K562 (cell line): ENCODE measurements around the gene ZNF672. TPM values are rescaled to one million over a fixed set of nuclear protein-coding genes. Genes with fewer than 3 reads are reported as not detected.
A peak's percentile ranks its signal among the peaks of the same experiment; 100 is the strongest.

Source experiments
- C11orf30 ChIP-seq: fragments of 450-650 bp; IDR thresholded peaks from 2 replicates; pipeline ENCODE4 v1.6.1; 2016; ENCODE audit warnings: low read depth, mild to moderate bottlenecking
- CBX1 ChIP-seq: sonication (generic); IDR thresholded peaks from 2 replicates; pipeline ENCODE4 v1.6.1; 2016; ENCODE audit warnings: antibody characterized with exemption, low read depth, mild to moderate bottlenecking
- CHCHD3 ChIP-seq: fragments of 250-450 bp; sonication (Bioruptor Pico); IDR thresholded peaks from 2 replicates; pipeline ENCODE4 v2.1.2; 2022; ENCODE audit warnings: mild to moderate bottlenecking
- CREM ChIP-seq: IDR thresholded peaks from 2 replicates; pipeline ENCODE4 v1.6.1; 2014; ENCODE audit warnings: antibody characterized with exemption, low read depth
- CXXC5 ChIP-seq: fragments of 250-450 bp; sonication (Bioruptor Pico); IDR thresholded peaks from 2 replicates; pipeline ENCODE4 v1.8.0; 2022; ENCODE audit warnings: inconsistent platforms, mild to moderate bottlenecking, moderate library complexity
- ELF4 ChIP-seq: fragments of 450-650 bp; formaldehyde crosslinking; IDR thresholded peaks from 2 replicates; pipeline ENCODE4 v1.4.0; 2022; ENCODE audit warnings: missing genetic modification characterization
- FOXA3 ChIP-seq, 2 experiments: fragments of 450-650 bp in 1 of 2; sonication (generic) in 1 of 2; formaldehyde crosslinking; IDR thresholded peaks in 1 of 2; conservative IDR thresholded peaks in 1 of 2; 2 replicates each; pipeline versions ENCODE4 v1.4.0 to v1.8.0; 2020 to 2022; ENCODE audit warnings: mild to moderate bottlenecking in 2 of 2, missing genetic modification reagents in 1 of 2
- HDAC1 ChIP-seq, 2 experiments: fragments of 450-650 bp; IDR thresholded peaks; 2 replicates each; pipeline ENCODE4 v1.6.1; 2016 to 2017; ENCODE audit warnings: inconsistent platforms in 1 of 2, mild to moderate bottlenecking in 1 of 2, moderate library complexity in 1 of 2
- HMG20B ChIP-seq: fragments of 250-450 bp; sonication (Bioruptor Pico); IDR thresholded peaks from 2 replicates; pipeline ENCODE4 v1.5.0; 2021; ENCODE audit warnings: mild to moderate bottlenecking
- POLR2A ChIP-seq: fragments of 450-650 bp; conservative IDR thresholded peaks from 2 replicates; pipeline ENCODE4 v1.6.1; 2016
- POLR2AphosphoS5 ChIP-seq: IDR thresholded peaks from 2 replicates; pipeline ENCODE4 v1.6.1; 2011; ENCODE audit warnings: mild to moderate bottlenecking, low read depth, low read length, moderate library complexity; ENCODE audit not compliant: control insufficient read depth, insufficient read depth
- RNF2 ChIP-seq: sonication (generic); IDR thresholded peaks from 2 replicates; pipeline ENCODE4 v1.6.1; 2016
- SMAD3 ChIP-seq: fragments of 450-650 bp; formaldehyde crosslinking; conservative IDR thresholded peaks from 2 replicates; pipeline ENCODE4 v1.4.0; 2020; ENCODE audit warnings: mild to moderate bottlenecking
- SMAD4 ChIP-seq: fragments of 250-450 bp; sonication (Bioruptor Pico); conservative IDR thresholded peaks from 2 replicates; pipeline ENCODE4 v1.8.0; 2021; ENCODE audit warnings: inconsistent platforms, mild to moderate bottlenecking, moderate library complexity
- TAF1 ChIP-seq: IDR thresholded peaks from 2 replicates; pipeline ENCODE4 v1.6.1; 2011; ENCODE audit warnings: mild to moderate bottlenecking, low read length, moderate library complexity; ENCODE audit not compliant: insufficient read depth, control insufficient read depth, severe bottlenecking; ENCODE audit errors: extremely low read depth
- TAF9B ChIP-seq: fragments of 450-650 bp; IDR thresholded peaks from 2 replicates; pipeline ENCODE4 v1.6.1; 2018; ENCODE audit warnings: mild to moderate bottlenecking; ENCODE audit not compliant: partially characterized antibody
- ZNF431 ChIP-seq: sonication (generic); formaldehyde crosslinking; IDR thresholded peaks from 2 replicates; pipeline ENCODE4 v1.8.0; 2022; ENCODE audit warnings: mild to moderate bottlenecking, missing genetic modification reagents
- ZNF592 ChIP-seq: fragments of 450-650 bp; IDR thresholded peaks from 2 replicates; pipeline ENCODE4 v1.6.1; 2017; ENCODE audit warnings: antibody characterized with exemption, mild to moderate bottlenecking
- ZNF644 ChIP-seq: fragments of 200-800 bp; sonication (Bioruptor generic); IDR thresholded peaks from 2 replicates; pipeline ENCODE4 v1.6.1; 2016; ENCODE audit warnings: low read depth, missing genetic modification characterization, missing compliant biosample characterization
- ZNF75A ChIP-seq: fragments of 450-650 bp; formaldehyde crosslinking; IDR thresholded peaks from 2 replicates; pipeline ENCODE4 v1.4.0; 2020; ENCODE audit warnings: mild to moderate bottlenecking
- polyA plus RNA-seq, 8 experiments: library from polyadenylated mRNA; depleted of rRNA in 4 of 8; stranded (reverse) in 5 of 8; unstranded in 3 of 8; fragments of >200 nt; fragmentation: Nextera tagmentation in 2 of 8; fragmentation: Illumina TruSeq in 1 of 8; extraction: Ambion mirVana in 2 of 8; extraction: Trizol in 1 of 8; gene quantifications; 2 replicates each; pipeline versions ENCODE4 v1.2.1 to v1.2.3, GENCODE V29; 2011 to 2014; ENCODE audit warnings: inconsistent platforms in 1 of 8, missing spikeins in 1 of 8
- total RNA-seq, 7 experiments: library from RNA; depleted of rRNA in 6 of 7; stranded (reverse); fragments of >200 nt in 6 of 7; fragmentation: Illumina TruSeq in 2 of 7; extraction: Trizol in 2 of 7; gene quantifications; 2 replicates each; pipeline versions ENCODE4 v1.2.1 to v1.2.3, GENCODE V29; 2011 to 2021; ENCODE audit warnings: low replicate concordance in 1 of 7
- TF ChIP-seq, protein P1 (sequence below): fragments of 250-450 bp; sonication (Bioruptor Pico); IDR thresholded peaks from 2 replicates; pipeline ENCODE4 v1.9.0; 2021; ENCODE audit warnings: mild to moderate bottlenecking
- TF ChIP-seq, protein P2 (sequence below): sonication (generic); formaldehyde crosslinking; IDR thresholded peaks from 2 replicates; pipeline ENCODE4 v1.8.0; 2022; ENCODE audit warnings: mild to moderate bottlenecking, missing genetic modification reagents

The ZNF672 gene
- total and polyA plus RNA-seq, 9 of the 15 experiments (the other 6 are each of a cell fraction or from before 2014, with no cell fraction given): 1.9 to 57.9 (median 24.1) TPM

DNA sequence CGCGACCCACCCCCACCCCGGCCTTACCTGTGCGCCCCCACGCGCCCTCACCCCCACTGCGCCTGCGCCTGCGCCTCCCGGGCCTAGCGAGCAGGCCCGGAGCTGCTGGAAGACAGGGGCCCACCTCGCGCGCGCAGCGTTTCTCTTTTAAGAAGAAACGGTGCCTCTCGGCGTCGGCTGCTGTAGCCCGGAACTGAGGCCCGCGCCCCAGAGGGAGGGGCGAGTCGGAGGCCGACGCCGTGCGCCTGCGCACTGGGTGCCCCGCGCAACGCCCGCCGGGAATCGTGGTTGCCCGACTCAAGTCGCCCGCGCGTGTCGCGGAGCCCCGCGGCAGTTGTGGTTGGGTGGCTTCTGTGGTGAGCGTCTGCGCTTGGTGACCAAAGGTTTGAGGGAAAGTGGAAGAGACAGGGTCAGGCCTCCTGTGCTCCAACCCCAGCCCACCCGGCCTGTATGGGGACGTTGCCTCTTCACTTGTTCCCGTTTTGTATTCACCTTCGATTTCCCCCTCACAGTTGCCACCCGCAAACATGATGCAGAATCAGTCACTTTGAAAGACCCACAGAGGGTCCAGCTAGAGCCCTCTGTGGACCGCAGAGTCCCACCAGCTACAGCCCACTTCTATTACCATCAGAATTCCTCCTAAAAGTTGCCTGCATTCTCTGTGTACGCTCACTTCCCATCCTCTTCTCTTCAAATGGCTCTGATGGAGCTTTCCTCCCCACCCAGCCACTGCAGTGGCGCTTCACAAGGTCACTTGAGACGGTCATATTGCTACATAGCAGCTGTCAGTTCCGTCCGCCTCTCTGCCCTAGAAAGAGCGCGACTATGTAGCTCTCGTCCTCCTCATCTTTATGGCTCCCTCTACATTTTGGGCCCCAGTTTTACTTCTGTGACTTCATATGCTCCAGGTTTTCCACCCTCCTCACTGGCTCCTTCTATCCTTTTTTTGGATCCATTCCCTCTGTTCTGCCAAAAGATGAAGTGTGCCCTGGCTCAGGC, 21.2 kb downstream of the ZNF672 start, which contains the start of gene ZNF692 (continued):
- TF ChIP-seq ZNF592: peak; percentile 59; the same call in 1 of the 2 replicates
- peak; percentile 64 for TF ChIP-seq SMAD4 (CRISPR knock-in tag)
- TF ChIP-seq HMG20B (CRISPR knock-in tag): no peak
- no peak; a peak in 1 of 4 replicates for TF ChIP-seq FOXA3 (CRISPR knock-in tag; conservative IDR thresholded peaks at IDR 0.05 in 1 of 2, IDR thresholded peaks at IDR 0.05 in 1 of 2)
- TF ChIP-seq POLR2A: peak; percentile 97
- peak; percentile 93 for TF ChIP-seq POLR2AphosphoS5
- TF ChIP-seq CHCHD3 (CRISPR knock-in tag): 0 out of 2 replicates have a peak, but pooled peaks have one; percentile 88
- TF ChIP-seq CREM: 0 out of 2 replicates have a peak, but pooled peaks have one; percentile 48
- TF ChIP-seq SMAD3: 0 out of 2 replicates have a peak, but pooled peaks have one; percentile 14
- peak; percentile 71 for TF ChIP-seq TAF1
- TF ChIP-seq CXXC5 (CRISPR knock-in tag): peak; percentile 93
- TF ChIP-seq C11orf30: no peak
- TF ChIP-seq, protein P1, sequence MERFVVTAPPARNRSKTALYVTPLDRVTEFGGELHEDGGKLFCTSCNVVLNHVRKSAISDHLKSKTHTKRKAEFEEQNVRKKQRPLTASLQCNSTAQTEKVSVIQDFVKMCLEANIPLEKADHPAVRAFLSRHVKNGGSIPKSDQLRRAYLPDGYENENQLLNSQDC (CRISPR knock-in tag): peak; percentile 1; the same call in 1 of the 2 replicates
- TF ChIP-seq RNF2: peak; percentile 86
- TF ChIP-seq ZNF431 (CRISPR knock-in tag): peak; percentile 71; the same call in 1 of the 2 replicates
- TF ChIP-seq, protein P2, sequence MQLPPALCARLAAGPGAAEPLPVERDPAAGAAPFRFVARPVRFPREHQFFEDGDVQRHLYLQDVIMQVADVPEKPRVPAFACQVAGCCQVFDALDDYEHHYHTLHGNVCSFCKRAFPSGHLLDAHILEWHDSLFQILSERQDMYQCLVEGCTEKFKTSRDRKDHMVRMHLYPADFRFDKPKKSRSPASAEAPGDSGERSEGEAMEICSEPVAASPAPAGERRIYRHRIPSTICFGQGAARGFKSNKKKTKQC: peak; percentile 76; the same call in 1 of the 2 replicates
- TF ChIP-seq CBX1: peak; percentile 55; the same call in 1 of the 2 replicates
- TF ChIP-seq ZNF644 (tag): peak; percentile 83
- no peak for TF ChIP-seq ZNF75A (CRISPR knock-in tag)
- peak; percentile 18 to 59; a peak in 1 of 4 replicates for TF ChIP-seq HDAC1 (IDR thresholded peaks at IDR 0.05)
- TF ChIP-seq ELF4: 0 out of 2 replicates have a peak, but pooled peaks have one; percentile 4
- TF ChIP-seq TAF9B: peak; percentile 69
